CD4-positive, alpha-beta T cell (primary cell): Measurements from ENCODE around the gene MRPL47. TPM values are rescaled to one million over a fixed set of nuclear protein-coding genes. Genes with fewer than 3 reads are reported as not detected.

ENCODE experiments used
- ATAC-seq: fragments of 200-7000 bp; cut with Tn5 transposase; one replicate; pipeline ENCODE4 v1.10.0; 2022; ENCODE audit warnings: mild to moderate bottlenecking; ENCODE audit not compliant: poor library complexity
- CTCF ChIA-PET: fragments of 350-600 bp; sonication (Branson Sonifier 250); formaldehyde crosslinking; loops from one replicate; lab custom pipeline; 2021; ENCODE audit warnings: antibody characterized with exemption, inconsistent platforms; lab: Charles Lee
- POLR2A ChIA-PET: fragments of 350-600 bp; sonication (Branson Sonifier 250); formaldehyde crosslinking; loops from one replicate; lab custom pipeline; 2021; ENCODE audit warnings: antibody characterized with exemption, inconsistent platforms; lab: Charles Lee
- DNase-seq, 14 experiments: peaks; one replicate each; pipeline ENCODE4 v3.0.0-alpha.2; 2013 to 2020; ENCODE audit warnings: mixed read lengths in 2 of 14
- H3K27ac ChIP-seq, 2 donors: one replicate each; pipeline versions ENCODE4 v1.5.1 to v1.7.0; 2013; ENCODE audit warnings: low read length in 2 of 2, low read depth in 1 of 2, mild to moderate bottlenecking in 1 of 2
- H3K27me3 ChIP-seq, 2 experiments: 1 replicate in 1 of 2; 2 replicates in 1 of 2; pipeline versions ENCODE4 v1.6.1 to v1.7.0; 2013; ENCODE audit warnings: low read length in 2 of 2, control low read depth in 1 of 2, mild to moderate bottlenecking in 1 of 2, moderate library complexity in 1 of 2; ENCODE audit not compliant: insufficient read depth in 2 of 2, control insufficient read depth in 1 of 2
- H3K36me3 ChIP-seq: one replicate; pipeline ENCODE4 v1.6.1; 2013; ENCODE audit warnings: low read length, control low read depth; ENCODE audit not compliant: insufficient read depth
- H3K4me1 ChIP-seq: one replicate; pipeline ENCODE4 v1.6.1; 2013; ENCODE audit warnings: low read length, control low read depth; ENCODE audit not compliant: insufficient read depth
- H3K4me3 ChIP-seq: one replicate; pipeline ENCODE4 v1.5.1; 2013; ENCODE audit warnings: mild to moderate bottlenecking, low read length, moderate library complexity
- H3K9me3 ChIP-seq, 2 experiments: 1 replicate in 1 of 2; 2 replicates in 1 of 2; pipeline versions ENCODE4 v1.6.1 to v1.7.0; 2013; ENCODE audit warnings: low read length in 2 of 2, mild to moderate bottlenecking in 2 of 2, control low read depth in 1 of 2, moderate library complexity in 1 of 2; ENCODE audit not compliant: control insufficient read depth in 1 of 2, insufficient read depth in 1 of 2
- H3K27ac Mint-ChIP-seq: one replicate; pipeline ENCODE4 v1.8.0; 2020; ENCODE audit warnings: mixed read lengths
- H3K27me3 Mint-ChIP-seq: one replicate; pipeline ENCODE4 v1.8.0; 2021; ENCODE audit warnings: mixed read lengths
- H3K36me3 Mint-ChIP-seq: one replicate; pipeline ENCODE4 v1.8.0; 2021; ENCODE audit warnings: low read depth, mixed read lengths
- H3K4me1 Mint-ChIP-seq: one replicate; pipeline ENCODE4 v1.8.0; 2021; ENCODE audit warnings: low read depth, mixed read lengths
- H3K4me3 Mint-ChIP-seq: one replicate; pipeline ENCODE4 v1.8.0; 2020; ENCODE audit warnings: mild to moderate bottlenecking, mixed read lengths
- H3K9me3 Mint-ChIP-seq: one replicate; pipeline ENCODE4 v1.8.0; 2020; ENCODE audit warnings: mixed read lengths
- intact Hi-C, 2 experiments: fragments of 100-400 bp; cut with DNase I in 1 of 2; cut with micrococcal nuclease in 1 of 2; formaldehyde crosslinking; loops; one replicate each; pipeline versions ENCODE4 v1.15.1 to v1.9.0; 2023 to 2025; cut with DNase I, micrococcal nuclease
- total RNA-seq, 174 experiments: library from RNA in 2 of 174; stranded (reverse) in 2 of 174; gene quantifications; one replicate each; pipeline ENCODE4 v1.2.3 and lab custom pipeline; 2021 to 2026
- TF ChIP-seq, protein P1 (sequence below): fragments of 200-600 bp; IDR thresholded peaks from one replicate; pipeline ENCODE4 v1.8.0; 2022; ENCODE audit warnings: antibody characterized with exemption, mild to moderate bottlenecking

Gene MRPL47
- total RNA-seq, 2 experiments from 2014 or later, result 24.8 to 28.6 TPM

DNA sequence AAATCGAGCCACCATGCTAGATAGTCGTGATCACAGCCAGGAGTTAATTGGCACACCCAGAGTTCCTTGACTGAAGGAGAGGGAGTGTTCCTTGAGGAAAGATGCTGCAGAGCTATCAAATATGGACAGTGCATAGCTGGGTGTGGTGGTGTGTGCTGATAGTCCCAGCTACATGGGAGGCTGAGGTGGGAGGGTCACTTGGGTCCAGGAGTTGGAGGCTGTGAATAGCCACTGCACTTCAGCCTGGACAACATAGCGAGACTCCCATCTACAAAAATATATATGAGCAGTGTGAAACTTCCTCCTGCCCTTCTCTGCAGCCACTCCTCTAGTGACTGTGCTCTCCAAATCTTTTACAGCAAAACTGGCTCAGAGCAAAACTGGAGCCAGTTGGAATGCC lies 38.4 kb upstream of the MRPL47 start:
- no peak overlapping the region for H3K27ac ChIP-seq
- ChIA-PET CTCF (no interaction called here), POLR2A (no interaction called here)
- TF ChIP-seq, protein P1, sequence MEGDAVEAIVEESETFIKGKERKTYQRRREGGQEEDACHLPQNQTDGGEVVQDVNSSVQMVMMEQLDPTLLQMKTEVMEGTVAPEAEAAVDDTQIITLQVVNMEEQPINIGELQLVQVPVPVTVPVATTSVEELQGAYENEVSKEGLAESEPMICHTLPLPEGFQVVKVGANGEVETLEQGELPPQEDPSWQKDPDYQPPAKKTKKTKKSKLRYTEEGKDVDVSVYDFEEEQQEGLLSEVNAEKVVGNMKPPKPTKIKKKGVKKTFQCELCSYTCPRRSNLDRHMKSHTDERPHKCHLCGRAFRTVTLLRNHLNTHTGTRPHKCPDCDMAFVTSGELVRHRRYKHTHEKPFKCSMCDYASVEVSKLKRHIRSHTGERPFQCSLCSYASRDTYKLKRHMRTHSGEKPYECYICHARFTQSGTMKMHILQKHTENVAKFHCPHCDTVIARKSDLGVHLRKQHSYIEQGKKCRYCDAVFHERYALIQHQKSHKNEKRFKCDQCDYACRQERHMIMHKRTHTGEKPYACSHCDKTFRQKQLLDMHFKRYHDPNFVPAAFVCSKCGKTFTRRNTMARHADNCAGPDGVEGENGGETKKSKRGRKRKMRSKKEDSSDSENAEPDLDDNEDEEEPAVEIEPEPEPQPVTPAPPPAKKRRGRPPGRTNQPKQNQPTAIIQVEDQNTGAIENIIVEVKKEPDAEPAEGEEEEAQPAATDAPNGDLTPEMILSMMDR, result no peak
- ATAC-seq, result no peak
- H3K9me3 Mint-ChIP-seq, result no peaks in the 10 kb centered on the region
- no peak overlapping the region for H3K4me3 Mint-ChIP-seq
- intact Hi-C loops, result no loop called here
- H3K36me3 ChIP-seq, result no peaks in the 10 kb centered on the region
- H3K4me3 ChIP-seq, result no peak overlapping the region
- no peaks in the 10 kb centered on the region for H3K4me1 Mint-ChIP-seq
- H3K27me3 ChIP-seq, result no peaks in the 10 kb centered on the region
- H3K36me3 Mint-ChIP-seq, result no peaks in the 10 kb centered on the region
- DNase-seq, result no peak
- no peaks in the 10 kb centered on the region for H3K27me3 Mint-ChIP-seq
- H3K9me3 ChIP-seq, result no peaks in the 10 kb centered on the region
- H3K27ac Mint-ChIP-seq, result no peak overlapping the region
- H3K4me1 ChIP-seq, result no peaks in the 10 kb centered on the region

DNA sequence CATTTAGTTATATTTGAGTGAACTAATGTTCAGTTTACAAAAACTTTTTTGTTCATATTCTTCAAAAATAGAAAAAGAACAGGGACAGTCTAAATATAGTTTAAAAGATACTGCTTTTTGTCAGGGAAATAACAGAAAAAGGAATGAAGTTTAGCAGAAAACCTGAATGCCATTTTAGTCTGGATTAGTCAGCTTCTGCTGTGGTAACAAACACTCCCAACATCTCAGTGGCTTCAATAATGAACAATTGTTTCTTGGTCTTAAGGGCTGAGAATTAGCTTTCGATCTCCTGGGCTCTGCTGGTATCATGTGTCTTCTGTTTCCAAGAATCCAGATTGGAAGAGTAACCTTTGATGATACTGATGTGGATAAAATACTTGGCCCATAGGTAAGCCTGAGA lies 36.0 kb upstream of the MRPL47 start:
- H3K9me3 ChIP-seq, result no peaks in the 10 kb centered on the region
- Mint-ChIP-seq H3K4me1 (no peaks in the 10 kb centered on the region), H3K36me3 (no peaks in the 10 kb centered on the region), H3K4me3 (no peak overlapping the region), H3K9me3 (no peaks in the 10 kb centered on the region), H3K27ac (no peak overlapping the region), H3K27me3 (no peaks in the 10 kb centered on the region)
- no peaks in the 10 kb centered on the region for H3K36me3 ChIP-seq
- TF ChIP-seq, protein P1, result no peak
- ATAC-seq, result no peak
- intact Hi-C loops, result no loop called here
- H3K27ac ChIP-seq, result no peak overlapping the region
- no peaks in the 10 kb centered on the region for H3K27me3 ChIP-seq
- CTCF ChIA-PET, result no interaction called here
- H3K4me3 ChIP-seq, result no peak overlapping the region
- no peaks in the 10 kb centered on the region for H3K4me1 ChIP-seq
- no peak for DNase-seq
- POLR2A ChIA-PET, result no interaction called here

DNA sequence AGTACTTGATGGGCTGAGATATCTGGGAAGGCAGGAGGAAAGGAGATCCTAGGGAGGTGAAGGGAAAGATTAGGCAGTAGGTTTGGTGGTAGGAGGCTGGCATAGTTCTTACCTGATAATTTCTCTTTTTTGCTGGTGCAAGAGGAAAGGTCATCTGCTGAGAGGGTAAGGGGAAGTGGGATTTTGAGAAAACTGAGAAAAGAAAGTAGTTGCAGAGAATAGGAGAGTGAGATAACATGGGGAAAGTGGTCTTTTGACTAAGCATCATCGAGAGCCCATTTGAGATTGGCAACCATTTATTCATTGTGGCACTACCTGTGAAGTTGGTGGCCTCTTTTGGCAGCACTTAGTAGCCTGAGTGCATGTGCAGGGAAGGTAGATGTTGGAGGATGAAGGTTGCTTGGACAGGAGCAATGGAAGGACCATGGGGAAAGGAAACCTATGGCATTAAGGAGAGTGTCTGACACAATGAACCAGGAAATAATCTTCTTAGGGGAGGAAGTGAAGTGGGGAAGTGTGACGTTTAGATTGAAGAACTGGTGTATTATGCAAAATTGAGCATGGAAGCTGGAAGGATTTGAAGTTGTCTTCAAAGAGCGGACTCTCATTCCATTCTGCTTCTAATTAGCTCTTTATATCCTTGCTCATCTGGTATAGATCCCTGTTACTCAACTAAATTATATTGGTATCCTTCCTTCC lies 26.5 kb upstream of the MRPL47 start:
- ChIA-PET POLR2A (no interaction called here), CTCF (interaction anchor here (1.4 kb wide), 1 partner anchor 19 kb away, joined by 3 read pairs; no protein-coding TSS in a partner anchor)
- H3K27ac ChIP-seq, result no peak overlapping the region
- DNase-seq, result no peak
- intact Hi-C loops, result no loop called here
- no peaks in the 10 kb centered on the region for H3K36me3 ChIP-seq
- Mint-ChIP-seq H3K4me1 (no peaks in the 10 kb centered on the region), H3K9me3 (no peaks in the 10 kb centered on the region), H3K36me3 (peaks cover 1% of the 10 kb centered on the region), H3K4me3 (no peak overlapping the region), H3K27me3 (no peaks in the 10 kb centered on the region), H3K27ac (no peak overlapping the region)
- H3K4me1 ChIP-seq, result no peaks in the 10 kb centered on the region
- ATAC-seq, result no peak
- H3K27me3 ChIP-seq, result no peaks in the 10 kb centered on the region
- TF ChIP-seq, protein P1, result no peak
- H3K4me3 ChIP-seq, result no peak overlapping the region
- no peaks in the 10 kb centered on the region for H3K9me3 ChIP-seq
